ENCODE measurements around the gene C1S. TPM values are rescaled to one million over a fixed set of nuclear protein-coding genes. Genes with fewer than 3 reads are reported as not detected.

C1S gene
- total and polyA plus RNA-seq, 4 donors = 141 to 1,087 (median 589) TPM

DNA sequence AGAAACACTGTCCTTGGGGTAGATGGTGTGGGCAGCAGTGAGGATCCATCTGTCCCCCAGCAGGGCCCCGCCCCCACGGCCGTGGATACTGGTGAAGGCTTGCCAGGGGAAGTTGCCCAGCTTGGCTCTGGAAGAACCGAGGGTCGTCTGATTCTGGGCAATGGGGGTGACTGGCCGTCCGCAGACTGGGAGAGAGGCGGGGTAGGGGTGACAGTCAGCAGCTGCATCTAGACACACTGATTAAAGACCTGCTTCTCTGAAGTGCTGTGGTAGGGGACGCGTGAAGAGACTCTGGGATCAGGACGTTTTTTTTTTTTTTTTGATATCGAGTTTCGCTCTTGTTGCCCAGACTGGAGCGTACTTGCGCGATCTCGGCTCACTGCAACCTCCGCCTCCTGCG lies 36.5 kb downstream of the C1S start:
- Histone ChIP-seq H3K27ac (ENCODE audit: low read depth in 1 of 2, low read length in 2 of 2) (no peak overlapping the region), H3K9me3 (ENCODE audit: control insufficient read depth, low read length) (no peaks in the 10 kb centered on the region), H3K4me1 (ENCODE audit: control insufficient read depth in 1 of 2, insufficient read depth in 2 of 2, low read length in 2 of 2) (no peaks in the 10 kb centered on the region), H3K4me3 (ENCODE audit: low read length in 2 of 2) (no peak overlapping the region), H3K27me3 (ENCODE audit: control insufficient read depth in 1 of 2, insufficient read depth in 2 of 2, low read length in 1 of 2) (no peaks in the 10 kb centered on the region), H3K36me3 (ENCODE audit: control insufficient read depth in 1 of 2, insufficient read depth in 2 of 2, low read length in 1 of 2) (peaks cover 0 to 5% of the 10 kb centered on the region in 2 donors)
- no peak for DNase-seq
- 78 to 80% methylated on average over 19 of the region's 19 CpGs for WGBS, 2 donors
- intact Hi-C loops (cut with DNase I) = loop anchor here in 1 of 2 donors (5.0 to 10.0 kb wide), 2 partner anchors 82 to 125 kb away; partner anchors contain the start of genes EMG1, LPCAT3 and PHB2
- ATAC-seq (ENCODE audit: low FRiP score) = no peak

DNA sequence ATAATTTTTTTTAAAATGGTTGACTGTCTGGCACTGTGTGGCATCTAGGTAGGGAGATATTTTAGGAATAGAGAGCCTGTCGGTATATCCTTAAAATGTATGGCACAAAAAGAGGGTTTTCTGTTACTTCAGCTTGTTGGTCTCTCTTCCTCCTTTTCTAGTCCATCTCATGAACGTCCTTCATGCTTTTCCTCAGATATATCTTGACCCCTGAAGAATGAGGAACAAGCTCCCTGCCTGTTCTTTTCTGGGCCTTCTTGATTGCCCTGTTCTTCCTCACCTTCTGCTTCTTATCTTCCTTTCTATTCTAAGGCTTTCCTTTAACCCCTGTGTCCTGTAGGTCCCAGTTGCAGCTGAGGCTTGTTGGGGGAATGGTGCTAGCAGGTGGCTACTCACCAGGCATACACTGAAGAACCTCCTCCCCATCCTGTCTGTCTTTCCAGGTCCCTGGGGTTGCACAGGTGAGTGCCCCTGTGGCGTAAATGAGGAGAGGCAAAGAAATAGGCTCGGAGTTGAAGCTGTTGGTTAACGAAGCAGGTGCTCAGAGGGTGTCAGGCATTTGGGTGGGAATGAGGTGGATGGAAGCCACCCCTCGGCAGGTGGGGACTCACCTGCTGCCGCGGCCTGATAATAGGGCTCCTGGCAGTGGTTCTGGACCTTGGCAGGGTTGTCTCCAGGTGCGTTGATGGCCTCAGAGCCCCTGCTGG lies 38.9 kb downstream of the C1S start:
- Histone ChIP-seq H3K27ac (ENCODE audit: low read depth in 1 of 2, low read length in 2 of 2) (no peak overlapping the region), H3K36me3 (ENCODE audit: control insufficient read depth in 1 of 2, insufficient read depth in 2 of 2, low read length in 1 of 2) (peaks cover 0 to 5% of the 10 kb centered on the region in 2 donors), H3K4me1 (ENCODE audit: control insufficient read depth in 1 of 2, insufficient read depth in 2 of 2, low read length in 2 of 2) (no peaks in the 10 kb centered on the region), H3K4me3 (ENCODE audit: low read length in 2 of 2) (no peak overlapping the region), H3K27me3 (ENCODE audit: control insufficient read depth in 1 of 2, insufficient read depth in 2 of 2, low read length in 1 of 2) (no peaks in the 10 kb centered on the region), H3K9me3 (ENCODE audit: control insufficient read depth, low read length) (no peaks in the 10 kb centered on the region)
- intact Hi-C loops (cut with DNase I) = loop anchor here in 1 of 2 donors (5.0 to 10.0 kb wide), 2 partner anchors 85 to 127 kb away; partner anchors contain the start of genes EMG1, LPCAT3 and PHB2
- 87 to 88% methylated on average over 9 of the region's 9 CpGs for WGBS, 2 donors
- no peak for ATAC-seq (ENCODE audit: low FRiP score)
- no peak for DNase-seq

DNA sequence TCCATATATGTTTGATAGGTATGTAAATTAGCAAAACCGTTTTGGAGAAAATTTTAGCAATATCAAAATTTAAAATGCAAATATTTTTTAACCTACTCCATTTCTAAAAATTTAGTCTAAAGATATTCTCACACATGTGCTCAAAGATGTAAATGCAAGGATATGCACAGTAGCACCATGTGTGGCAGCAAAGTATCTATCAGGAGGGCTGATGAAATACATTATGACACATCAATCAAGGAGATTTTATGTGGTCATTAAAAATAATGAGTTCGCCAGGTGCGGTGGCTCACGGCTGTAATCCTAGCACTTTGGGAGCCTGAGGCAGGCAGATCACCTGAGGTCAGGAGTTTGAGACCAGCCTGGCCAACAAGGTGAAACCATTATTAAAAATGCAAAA lies 39.7 kb downstream of the C1S start:
- Histone ChIP-seq H3K36me3 (ENCODE audit: control insufficient read depth in 1 of 2, insufficient read depth in 2 of 2, low read length in 1 of 2) (peaks cover 0 to 5% of the 10 kb centered on the region in 2 donors), H3K27me3 (ENCODE audit: control insufficient read depth in 1 of 2, insufficient read depth in 2 of 2, low read length in 1 of 2) (no peaks in the 10 kb centered on the region), H3K9me3 (ENCODE audit: control insufficient read depth, low read length) (no peaks in the 10 kb centered on the region), H3K4me3 (ENCODE audit: low read length in 2 of 2) (no peak overlapping the region), H3K27ac (ENCODE audit: low read depth in 1 of 2, low read length in 2 of 2) (no peak overlapping the region), H3K4me1 (ENCODE audit: control insufficient read depth in 1 of 2, insufficient read depth in 2 of 2, low read length in 2 of 2) (no peaks in the 10 kb centered on the region)
- DNase-seq (no peak), ATAC-seq (ENCODE audit: low FRiP score) (no peak)
- intact Hi-C loops (cut with DNase I) = no loop called here
- 77 to 88% methylated on average over 4 of the region's 4 CpGs for whole genome bisulfite sequencing, 2 donors

DNA sequence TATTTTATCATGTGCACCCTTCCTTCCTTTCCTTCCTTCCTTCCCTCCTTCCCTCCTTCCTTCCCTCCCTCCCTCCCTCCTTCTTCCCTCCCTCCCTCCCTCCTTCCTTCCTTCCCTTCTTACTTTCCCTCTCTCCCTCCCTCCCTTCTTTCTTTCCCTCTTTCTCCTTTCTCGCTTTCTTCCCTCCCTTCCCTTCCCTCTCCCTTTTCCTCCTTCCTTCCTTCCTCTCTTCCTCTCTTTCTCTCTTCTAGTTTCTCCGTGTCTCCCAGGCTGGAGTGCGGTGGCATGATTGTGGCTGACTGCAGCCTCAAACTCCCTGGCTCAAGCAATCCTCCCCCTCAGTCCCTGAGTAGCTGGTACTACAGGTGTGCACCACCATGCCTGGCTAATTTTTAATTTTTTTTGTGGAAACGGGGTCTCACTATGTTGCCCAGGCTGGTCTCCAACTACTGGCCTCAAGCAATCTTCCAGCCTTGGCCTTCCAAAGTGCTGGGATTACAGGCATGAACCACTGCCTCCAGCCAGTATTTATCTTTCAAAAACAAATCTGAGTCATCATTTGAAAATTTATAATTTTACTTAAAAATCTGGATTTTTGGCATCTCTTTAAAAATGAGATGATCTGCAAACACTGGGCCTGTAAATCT lies 40.7 kb downstream of the C1S start:
- DNase-seq (no peak), ATAC-seq (ENCODE audit: low FRiP score) (no peak)
- H3K27me3 ChIP-seq (ENCODE audit: control insufficient read depth in 1 of 2, insufficient read depth in 2 of 2, low read length in 1 of 2) = no peaks in the 10 kb centered on the region
- H3K4me1 ChIP-seq (ENCODE audit: control insufficient read depth in 1 of 2, insufficient read depth in 2 of 2, low read length in 2 of 2) = no peaks in the 10 kb centered on the region
- intact Hi-C loops (cut with DNase I) = no loop called here
- WGBS, 2 donors = 83 to 85% methylated on average over 4 of the region's 4 CpGs
- peaks cover 0 to 5% of the 10 kb centered on the region in 2 donors for H3K36me3 ChIP-seq (ENCODE audit: control insufficient read depth in 1 of 2, insufficient read depth in 2 of 2, low read length in 1 of 2)
- H3K27ac ChIP-seq (ENCODE audit: low read depth in 1 of 2, low read length in 2 of 2) = no peak overlapping the region
- H3K9me3 ChIP-seq (ENCODE audit: control insufficient read depth, low read length) = no peaks in the 10 kb centered on the region
- H3K4me3 ChIP-seq (ENCODE audit: low read length in 2 of 2) = no peak overlapping the region

DNA sequence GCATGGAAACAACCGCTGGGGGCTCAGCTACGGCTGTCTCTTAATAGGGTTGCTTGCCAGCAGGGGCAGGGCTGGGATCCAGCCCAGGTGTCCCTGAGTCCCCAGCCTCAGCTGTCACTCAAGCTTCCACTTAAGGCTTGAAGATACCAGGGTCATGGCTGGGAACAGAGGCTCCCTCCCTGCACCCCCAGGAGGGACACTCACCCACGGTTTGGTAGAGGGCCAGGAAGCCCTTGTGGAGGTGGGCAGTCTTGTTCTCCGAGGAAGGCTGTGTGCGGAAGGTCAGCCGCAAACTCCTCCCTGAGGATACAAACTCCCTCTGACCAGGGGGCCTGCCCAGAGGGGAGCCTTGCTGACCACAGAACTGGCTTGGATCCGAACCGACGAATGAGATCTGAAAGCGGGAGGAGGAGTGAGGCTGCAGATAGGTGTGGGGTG lies 41.2 kb downstream of the C1S start:
- Histone ChIP-seq H3K4me1 (ENCODE audit: control insufficient read depth in 1 of 2, insufficient read depth in 2 of 2, low read length in 2 of 2) (no peaks in the 10 kb centered on the region), H3K4me3 (ENCODE audit: low read length in 2 of 2) (no peak overlapping the region), H3K9me3 (ENCODE audit: control insufficient read depth, low read length) (no peaks in the 10 kb centered on the region), H3K36me3 (ENCODE audit: control insufficient read depth in 1 of 2, insufficient read depth in 2 of 2, low read length in 1 of 2) (peaks cover 0 to 5% of the 10 kb centered on the region in 2 donors), H3K27ac (ENCODE audit: low read depth in 1 of 2, low read length in 2 of 2) (no peak overlapping the region), H3K27me3 (ENCODE audit: control insufficient read depth in 1 of 2, insufficient read depth in 2 of 2, low read length in 1 of 2) (no peaks in the 10 kb centered on the region)
- WGBS, 2 donors = 82 to 90% methylated on average over 10 of the region's 10 CpGs
- DNase-seq (no peak), ATAC-seq (ENCODE audit: low FRiP score) (peak; percentile 13)
- intact Hi-C loops (cut with DNase I) = no loop called here

DNA sequence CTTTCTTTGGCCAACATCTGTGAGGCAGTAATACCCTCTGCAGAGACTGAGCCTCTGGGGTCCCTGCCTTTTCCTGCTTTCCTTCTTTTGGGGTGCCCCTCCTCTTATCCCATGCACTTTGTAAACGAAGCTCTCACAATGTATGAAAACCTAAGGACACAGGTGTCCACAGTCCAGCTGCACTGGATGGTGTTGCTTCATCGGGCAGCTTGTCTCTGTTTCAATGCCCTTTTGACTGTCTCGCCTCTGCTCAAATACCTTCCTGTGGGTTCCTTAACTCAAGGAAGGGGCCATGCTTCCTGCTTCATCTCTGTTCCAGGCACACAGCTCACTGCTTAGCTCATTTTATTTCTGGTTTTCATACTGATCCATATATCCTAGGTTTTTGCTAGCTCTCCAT lies 42.1 kb downstream of the C1S start:
- no peak for ATAC-seq (ENCODE audit: low FRiP score)
- Histone ChIP-seq H3K4me3 (ENCODE audit: low read length in 2 of 2) (no peak overlapping the region), H3K27ac (ENCODE audit: low read depth in 1 of 2, low read length in 2 of 2) (no peak overlapping the region), H3K4me1 (ENCODE audit: control insufficient read depth in 1 of 2, insufficient read depth in 2 of 2, low read length in 2 of 2) (no peaks in the 10 kb centered on the region), H3K9me3 (ENCODE audit: control insufficient read depth, low read length) (no peaks in the 10 kb centered on the region), H3K36me3 (ENCODE audit: control insufficient read depth in 1 of 2, insufficient read depth in 2 of 2, low read length in 1 of 2) (peaks cover 0 to 5% of the 10 kb centered on the region in 2 donors), H3K27me3 (ENCODE audit: control insufficient read depth in 1 of 2, insufficient read depth in 2 of 2, low read length in 1 of 2) (no peaks in the 10 kb centered on the region)
- DNase-seq = no peak
- intact Hi-C loops (cut with DNase I) = no loop called here
- WGBS, 2 donors = 84 to 88% methylated on average over 3 of the region's 3 CpGs

DNA sequence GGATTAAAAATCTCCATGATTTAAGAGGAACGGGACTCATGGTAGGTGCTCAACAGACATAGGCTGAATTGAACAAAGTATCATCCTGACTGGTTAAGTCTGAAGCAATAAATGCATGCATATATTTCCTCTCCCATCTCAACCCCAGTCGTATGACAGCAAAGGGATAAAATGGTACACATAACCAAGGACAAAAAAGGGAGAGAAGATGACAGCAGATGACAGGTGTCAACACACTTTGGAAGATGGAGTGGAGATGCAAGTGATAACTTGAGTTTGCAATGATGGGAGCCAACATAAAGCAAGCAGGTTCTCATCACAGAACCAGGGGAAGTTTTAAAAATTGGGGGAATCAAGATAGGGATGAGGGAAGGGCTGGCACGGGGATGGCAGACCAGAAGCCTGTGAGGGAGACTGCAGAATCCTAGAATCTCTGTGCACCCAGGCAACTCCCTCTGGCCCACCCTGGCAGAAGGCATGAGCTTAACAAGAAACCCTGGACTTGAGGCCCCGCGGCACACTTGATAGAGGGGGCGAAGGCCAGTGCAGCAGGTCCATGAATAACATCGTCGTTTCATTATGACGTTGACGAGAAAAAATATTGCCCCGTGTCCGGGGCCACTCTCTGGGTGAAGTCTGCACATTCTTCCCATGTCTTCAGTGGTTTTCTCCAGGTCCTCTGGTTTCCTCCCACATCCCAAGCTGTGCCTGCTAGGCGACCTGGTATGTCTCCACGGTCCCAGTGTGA lies 43.5 kb downstream of the C1S start:
- Histone ChIP-seq H3K27ac (ENCODE audit: low read depth in 1 of 2, low read length in 2 of 2) (no peak overlapping the region), H3K27me3 (ENCODE audit: control insufficient read depth in 1 of 2, insufficient read depth in 2 of 2, low read length in 1 of 2) (no peaks in the 10 kb centered on the region), H3K4me3 (ENCODE audit: low read length in 2 of 2) (no peak overlapping the region), H3K9me3 (ENCODE audit: control insufficient read depth, low read length) (no peaks in the 10 kb centered on the region), H3K4me1 (ENCODE audit: control insufficient read depth in 1 of 2, insufficient read depth in 2 of 2, low read length in 2 of 2) (no peaks in the 10 kb centered on the region), H3K36me3 (ENCODE audit: control insufficient read depth in 1 of 2, insufficient read depth in 2 of 2, low read length in 1 of 2) (peaks cover 0 to 5% of the 10 kb centered on the region in 2 donors)
- DNase-seq (no peak), ATAC-seq (ENCODE audit: low FRiP score) (no peak)
- 89 to 92% methylated on average over 14 of the region's 14 CpGs for whole genome bisulfite sequencing, 2 donors
- intact Hi-C loops (cut with DNase I) = no loop called here

DNA sequence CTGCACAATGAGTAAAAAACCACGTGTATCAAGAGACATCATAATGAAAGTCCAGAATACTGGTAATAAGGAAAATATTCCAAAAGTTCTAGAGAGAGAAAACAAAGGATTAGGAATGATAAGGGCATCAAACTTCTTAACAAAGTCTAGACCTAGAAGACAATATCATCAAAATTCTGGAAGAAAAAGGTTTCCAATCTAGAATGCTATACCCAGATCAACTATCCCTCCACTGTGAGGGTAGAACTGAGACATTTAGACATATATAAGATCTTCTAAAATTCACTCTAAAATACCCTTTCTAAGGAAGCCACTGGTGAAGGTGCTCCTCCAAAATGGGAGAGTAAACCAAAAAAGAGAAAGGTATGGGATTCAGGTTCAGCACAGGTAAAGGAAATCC lies 45.6 kb downstream of the C1S start:
- Histone ChIP-seq H3K27ac (ENCODE audit: low read depth in 1 of 2, low read length in 2 of 2) (no peak overlapping the region), H3K4me3 (ENCODE audit: low read length in 2 of 2) (no peak overlapping the region), H3K9me3 (ENCODE audit: control insufficient read depth, low read length) (no peaks in the 10 kb centered on the region), H3K36me3 (ENCODE audit: control insufficient read depth in 1 of 2, insufficient read depth in 2 of 2, low read length in 1 of 2) (no peaks in the 10 kb centered on the region), H3K4me1 (ENCODE audit: control insufficient read depth in 1 of 2, insufficient read depth in 2 of 2, low read length in 2 of 2) (no peaks in the 10 kb centered on the region), H3K27me3 (ENCODE audit: control insufficient read depth in 1 of 2, insufficient read depth in 2 of 2, low read length in 1 of 2) (no peaks in the 10 kb centered on the region)
- DNase-seq (no peak), ATAC-seq (ENCODE audit: low FRiP score) (no peak)
- WGBS, 2 donors = 92 to 97% methylated on average over 1 of the region's 1 CpG
- intact Hi-C loops (cut with DNase I) = no loop called here

Data from aorta (tissue), 5 donors.